GM12878 (cell line): ENCODE measurements around the gene CYYR1. TPM values are rescaled to one million over a fixed set of nuclear protein-coding genes. Genes with fewer than 3 reads are reported as not detected.

Experiments
- ATAC-seq: fragments of 200-7000 bp; cut with Tn5 transposase; 3 replicates; pipeline ENCODE4 v1.9.1; 2020; ENCODE audit warnings: mild to moderate bottlenecking, moderate library complexity
- BruUV-seq: library from RNA; stranded (reverse); fragments of 400-500 nt; replicated peaks from 2 replicates; lab custom pipeline; 2021; lab: Mats Ljungman, UMichigan
- CTCF ChIA-PET: fragments of 300-600 bp; sonication (Branson Sonifier 250); formaldehyde crosslinking; extraction: SDS; loops from one replicate; lab custom pipeline; 2021; ENCODE audit warnings: inconsistent platforms; lab: Yijun Ruan, JAX
- POLR2A ChIA-PET: fragments of 350-600 bp; formaldehyde crosslinking; extraction: SDS; loops from one replicate; lab custom pipeline; 2021; ENCODE audit warnings: inconsistent platforms; lab: Charles Lee
- RAD21 ChIA-PET: fragments of 300-600 bp; sonication (Branson Sonifier 250); formaldehyde crosslinking; loops from one replicate; lab custom pipeline; 2023; ENCODE audit warnings: antibody characterized with exemption; ENCODE audit not compliant: unreplicated experiment; lab: Charles Lee
- SMC1A ChIA-PET: fragments of 300-600 bp; sonication (Branson Sonifier 250); formaldehyde crosslinking; loops from one replicate; lab custom pipeline; 2023; ENCODE audit not compliant: unreplicated experiment, uncharacterized antibody; lab: Charles Lee
- DNase-seq: peaks from one replicate; pipeline ENCODE4 v3.0.0-alpha.2; 2011; ENCODE audit warnings: low read depth, low spot score
- FAIRE-seq: peaks from 3 replicates; lab custom pipeline; 2011; peaks lifted over from hg19 to GRCh38; lab: Jason Lieb, UNC
- H2AFZ ChIP-seq: 2 replicates; pipeline ENCODE4 v1.6.0; 2011; ENCODE audit warnings: low read depth, low read length, control low read depth; ENCODE audit not compliant: control insufficient read depth
- H3K27ac ChIP-seq: 2 replicates; pipeline ENCODE4 v1.5.1; 2011; ENCODE audit warnings: control low read depth; ENCODE audit not compliant: control insufficient read depth, insufficient read depth
- H3K27me3 ChIP-seq, 2 experiments: replicated peaks in 1 of 2; 2 replicates each; pipeline versions ENCODE4 v1.6.0 to v1.6.1; 2011; ENCODE audit warnings: low read length in 1 of 2; ENCODE audit not compliant: control insufficient read depth in 2 of 2, insufficient read depth in 2 of 2
- H3K36me3 ChIP-seq, 2 experiments: 2 replicates each; pipeline ENCODE4 v1.5.1; 2011; ENCODE audit warnings: low read length in 1 of 2; ENCODE audit not compliant: control insufficient read depth in 2 of 2, insufficient read depth in 2 of 2
- H3K4me1 ChIP-seq: 2 replicates; pipeline ENCODE4 v1.6.1; 2011; ENCODE audit warnings: mild to moderate bottlenecking, low read length, moderate library complexity, mixed read lengths; ENCODE audit not compliant: control insufficient read depth, insufficient read depth
- H3K4me2 ChIP-seq: 2 replicates; pipeline ENCODE4 v1.6.0; 2011; ENCODE audit warnings: control low read depth; ENCODE audit not compliant: control insufficient read depth, insufficient read depth
- H3K4me3 ChIP-seq: fragments of 200-600 bp; sonication (generic); 2 replicates; pipeline ENCODE4 v1.5.1; 2016
- H3K79me2 ChIP-seq: 2 replicates; pipeline ENCODE4 v1.6.0; 2011; ENCODE audit warnings: low read length; ENCODE audit not compliant: control insufficient read depth, insufficient read depth
- H3K9ac ChIP-seq: 2 replicates; pipeline ENCODE4 v1.8.0; 2011; ENCODE audit warnings: low read length, control low read depth, mixed read lengths; ENCODE audit not compliant: control insufficient read depth, insufficient read depth
- H3K9me3 ChIP-seq: replicated peaks from 3 replicates; pipeline ENCODE4 v1.5.1; 2011; ENCODE audit warnings: mild to moderate bottlenecking, low read length; ENCODE audit not compliant: control insufficient read depth, insufficient read depth
- H4K20me1 ChIP-seq: 2 replicates; pipeline ENCODE4 v1.6.0; 2011; ENCODE audit not compliant: control insufficient read depth, insufficient read depth
- CTCF ChIP-seq, 3 experiments: IDR thresholded peaks in 2 of 3; conservative IDR thresholded peaks in 1 of 3; 2 replicates each; pipeline ENCODE4 v1.5.1; 2011; ENCODE audit warnings: low read depth in 3 of 3, low read length in 3 of 3, mild to moderate bottlenecking in 3 of 3, control low read depth in 2 of 3, moderate library complexity in 2 of 3, inconsistent platforms in 1 of 3, mixed read lengths in 1 of 3; ENCODE audit not compliant: control insufficient read depth in 2 of 3, insufficient read depth in 1 of 3; ENCODE audit errors: extremely low read depth in 1 of 3
- IRF3 ChIP-seq: fragments of 450-650 bp; IDR thresholded peaks from 2 replicates; pipeline ENCODE4 v1.6.1; 2014; ENCODE audit warnings: mild to moderate bottlenecking
- IRF4 ChIP-seq: IDR thresholded peaks from 2 replicates; pipeline ENCODE4 v1.6.1; 2011; ENCODE audit warnings: low read depth, low read length
- PBX3 ChIP-seq: IDR thresholded peaks from 2 replicates; pipeline ENCODE4 v1.6.1; 2011; ENCODE audit warnings: mild to moderate bottlenecking, low read depth, low read length, moderate library complexity; ENCODE audit not compliant: insufficient replicate concordance
- RELA ChIP-seq: fragments of 450-650 bp; IDR thresholded peaks from 2 replicates; pipeline ENCODE4 v1.8.0; 2014; ENCODE audit warnings: borderline replicate concordance; ENCODE audit not compliant: partially characterized antibody
- SMC3 ChIP-seq: IDR thresholded peaks from 2 replicates; pipeline ENCODE4 v1.6.1; 2011; ENCODE audit warnings: low read length, improper control_type of control experiment, borderline replicate concordance
- SP1 ChIP-seq: IDR thresholded peaks from one replicate; pipeline ENCODE4 v1.6.1; 2011; ENCODE audit warnings: low read depth, low read length
- SUPT20H ChIP-seq: IDR thresholded peaks from 2 replicates; pipeline ENCODE4 v1.6.1; 2011; ENCODE audit warnings: low read depth, mild to moderate bottlenecking, low read length, moderate library complexity, borderline replicate concordance; ENCODE audit not compliant: control insufficient read depth
- TBL1XR1 ChIP-seq: IDR thresholded peaks from 2 replicates; pipeline ENCODE4 v1.6.1; 2012; ENCODE audit warnings: low read depth, low read length, improper control_type of control experiment
- TCF7 ChIP-seq: IDR thresholded peaks from 2 replicates; pipeline ENCODE4 v1.6.1; 2014; ENCODE audit warnings: antibody characterized with exemption, borderline replicate concordance
- ZNF687 ChIP-seq: fragments of 450-650 bp; IDR thresholded peaks from 2 replicates; pipeline ENCODE4 v1.6.1; 2017; ENCODE audit warnings: mild to moderate bottlenecking, moderate library complexity
- WGBS: methylation state at CpG from one replicate; pipeline ENCODE4 v1.1.6; 2016; ENCODE audit warnings: low lambda C conversion rate; ENCODE audit not compliant: insufficient replicate concordance, insufficient coverage; ENCODE audit errors: missing lambda C conversion rate; 5-methylcytosine and 5-hydroxymethylcytosine counted together
- in situ Hi-C: fragments of 300-500 bp; cut with MboI; formaldehyde crosslinking; loops from 9 replicates; pipeline ENCODE4 v1.14.3; 2018; ENCODE audit warnings: mixed read lengths
- intact Hi-C: fragments of 100-400 bp; cut with micrococcal nuclease; formaldehyde crosslinking; loops from one replicate; pipeline ENCODE4 v1.14.2; 2022; ENCODE audit not compliant: unreplicated experiment
- polyA plus RNA-seq, 11 experiments: library from polyadenylated mRNA; depleted of rRNA in 4 of 11; unstranded in 6 of 11; stranded (reverse) in 5 of 11; fragments of >200 nt; fragmentation: Nextera tagmentation in 4 of 11; fragmentation: Illumina TruSeq in 1 of 11; extraction: Ambion mirVana in 4 of 11; extraction: Trizol in 1 of 11; gene quantifications; 1 replicate in 1 of 11; 2 replicates in 10 of 11; pipeline versions ENCODE4 v1.2.1 to v1.2.3, GENCODE V29; 2011 to 2016; ENCODE audit warnings: inconsistent platforms in 2 of 11, missing spikeins in 2 of 11, low read depth in 1 of 11
- total RNA-seq, 4 experiments: library from RNA; depleted of rRNA in 3 of 4; stranded (reverse); fragments of >200 nt in 3 of 4; fragmentation: Illumina TruSeq in 1 of 4; extraction: Trizol in 1 of 4; gene quantifications; 2 replicates each; pipeline versions ENCODE4 v1.2.1 to v1.2.3, GENCODE V29; 2013 to 2021

CYYR1 gene
- total and polyA plus RNA-seq, 10 of the 15 experiments (the other 5 are each of a cell fraction or from before 2014, with no cell fraction given) = 0.11 to 0.13 TPM; not detected in 8

GRCh38 chr21:26461500-26461899 is 111.6 kb downstream of the CYYR1 start (continued):
- TF ChIP-seq CTCF (IDR thresholded peaks at IDR 0.05 in 2 of 3, conservative IDR thresholded peaks at IDR 0.05 in 1 of 3; ENCODE audit: control insufficient read depth in 2 of 3, extremely low read depth in 1 of 3, insufficient read depth in 1 of 3, low read depth in 3 of 3, low read length in 3 of 3) (no peak), SUPT20H (no peak), TCF7 (no peak), SMC3 (no peak)

- no peaks in the 10 kb centered on the region for H3K27me3 ChIP-seq
- ATAC-seq = no peak
- TF ChIP-seq RELA = no peak
- no peak for TF ChIP-seq SP1
- TF ChIP-seq IRF3 = no peak
- TF ChIP-seq TBL1XR1 = no peak
- TF ChIP-seq ZNF687 = no peak
- no peak for TF ChIP-seq PBX3
- TF ChIP-seq IRF4 = no peak
- TF ChIP-seq, all 136 proteins: peak for 0
- Histone ChIP-seq H4K20me1 (no peaks in the 10 kb centered on the region), H3K4me2 (no peak overlapping the region), H3K27ac (no peak overlapping the region), H3K9me3 (no peaks in the 10 kb centered on the region), H3K36me3 (no peaks in the 10 kb centered on the region), H2AFZ (no peak overlapping the region), H3K9ac (no peak overlapping the region), H3K4me1 (no peaks in the 10 kb centered on the region), H3K4me3 (no peak overlapping the region), H3K79me2 (no peaks in the 10 kb centered on the region)
- POLR2A ChIA-PET = no interaction called here
- RAD21 ChIA-PET = no interaction called here
- DNase-seq (no peak), FAIRE-seq (no peak)
- WGBS = 49% methylated on average over 3 of the region's 3 CpGs
- in situ Hi-C loops (no loop called here), intact Hi-C loops (no loop called here)
- SMC1A ChIA-PET = no interaction called here
- CTCF ChIA-PET = no interaction called here
- no TSS peak for BruUV-seq
Measured at GRCh38 chr21:26460621-26461020, 112.5 kb downstream of the CYYR1 start.
